Stimulated activated memory B cell treated with anti-CD40 and anti-IgM and Interleukin-4, amounts not matched to agents 10 μg/mL and 1 μg/mL and 100 μg/mL, for 72 hours (primary cell): Measurements from ENCODE around the gene NOXO1.
"Not testable (repeated sequence)": the region's sequence is repeated elsewhere in the genome, so short reads cannot be mapped to it uniquely, and the experiment has no call there.

Source experiments
- ATAC-seq: fragments of 150-1000 bp; cut with Tn5 transposase; 2 replicates; pipeline ENCODE4 v1.10.0; 2021
- H3K27ac Mint-ChIP-seq: one replicate; pipeline ENCODE4 v1.8.0; 2022; ENCODE audit warnings: mild to moderate bottlenecking, mixed read lengths
- H3K27me3 Mint-ChIP-seq: one replicate; pipeline ENCODE4 v1.8.0; 2022; ENCODE audit warnings: mixed read lengths
- H3K36me3 Mint-ChIP-seq: one replicate; pipeline ENCODE4 v1.8.0; 2022; ENCODE audit warnings: mixed read lengths
- H3K4me1 Mint-ChIP-seq: one replicate; pipeline ENCODE4 v1.8.0; 2022; ENCODE audit warnings: mixed read lengths
- H3K4me3 Mint-ChIP-seq: one replicate; pipeline ENCODE4 v1.8.0; 2022; ENCODE audit warnings: mild to moderate bottlenecking, moderate library complexity, mixed read lengths
- H3K9me3 Mint-ChIP-seq: one replicate; pipeline ENCODE4 v1.8.0; 2022; ENCODE audit warnings: mixed read lengths

Gene NOXO1

GRCh38 chr16:2019518-2019920, 38.2 kb upstream of the NOXO1 start, which contains the start of gene NPW:
Gene NPW, plus strand, starts transcription at chr16:2019785.
- H3K27me3 Mint-ChIP-seq = peaks cover 60% of the 10 kb centered on the region
- ATAC-seq = no peak
- peak within 1 kb of the TSS; percentile 58 for H3K4me3 Mint-ChIP-seq
- no peak within 1 kb of the TSS for H3K27ac Mint-ChIP-seq
- no peaks in the 10 kb centered on the region for H3K36me3 Mint-ChIP-seq
- H3K9me3 Mint-ChIP-seq = no peaks in the 10 kb centered on the region
- H3K4me1 Mint-ChIP-seq = peaks cover 24% of the 10 kb centered on the region

- Mint-ChIP-seq H3K27me3 (peaks cover 33% of the 10 kb centered on the region), H3K4me1 (peaks cover 8% of the 10 kb centered on the region), H3K9me3 (no peaks in the 10 kb centered on the region), H3K27ac (no peak overlapping the region), H3K4me3 (no peak overlapping the region), H3K36me3 (no peaks in the 10 kb centered on the region)
- no peak for ATAC-seq
Observed at GRCh38 chr16:2016407-2016922, 35.2 kb upstream of the NOXO1 start.

- H3K27me3 Mint-ChIP-seq = peaks cover 27% of the 10 kb centered on the region
- H3K36me3 Mint-ChIP-seq = no peaks in the 10 kb centered on the region
- H3K4me3 Mint-ChIP-seq = no peak overlapping the region
- no peaks in the 10 kb centered on the region for H3K9me3 Mint-ChIP-seq
- no peak overlapping the region for H3K27ac Mint-ChIP-seq
- peaks cover 6% of the 10 kb centered on the region for H3K4me1 Mint-ChIP-seq
- ATAC-seq = no peak
Observed at GRCh38 chr16:2015947-2016208, 34.6 kb upstream of the NOXO1 start.

- H3K9me3 Mint-ChIP-seq = no peaks in the 10 kb centered on the region
- H3K4me3 Mint-ChIP-seq = no peak overlapping the region
- no peak overlapping the region for H3K27ac Mint-ChIP-seq
- no peak for ATAC-seq
- H3K36me3 Mint-ChIP-seq = no peaks in the 10 kb centered on the region
- peaks cover 21% of the 10 kb centered on the region for H3K27me3 Mint-ChIP-seq
- peaks cover 3% of the 10 kb centered on the region for H3K4me1 Mint-ChIP-seq
Observed at GRCh38 chr16:2015117-2015946, 34.1 kb upstream of the NOXO1 start.

- Mint-ChIP-seq H3K27ac (no peak overlapping the region), H3K36me3 (peaks cover 3% of the 10 kb centered on the region), H3K27me3 (peaks cover 10% of the 10 kb centered on the region), H3K4me3 (no peak overlapping the region), H3K4me1 (peaks cover 12% of the 10 kb centered on the region), H3K9me3 (no peaks in the 10 kb centered on the region)
- ATAC-seq = no peak
Observed at GRCh38 chr16:2013527-2013926, 32.3 kb upstream of the NOXO1 start.

GRCh38 chr16:2011726-2012125, 30.5 kb upstream of the NOXO1 start:
- H3K27me3 Mint-ChIP-seq, H3K9me3 Mint-ChIP-seq, H3K4me3 Mint-ChIP-seq, ATAC-seq, H3K27ac Mint-ChIP-seq: not testable (repeated sequence)
- Mint-ChIP-seq H3K4me1 (peaks cover 30% of the 10 kb centered on the region), H3K36me3 (peaks cover 17% of the 10 kb centered on the region)

- peaks cover 32% of the 10 kb centered on the region for H3K36me3 Mint-ChIP-seq
- peaks cover 48% of the 10 kb centered on the region for H3K4me1 Mint-ChIP-seq
- ATAC-seq = peak; percentile 98
- H3K27ac Mint-ChIP-seq = peak within 1 kb of the TSS; percentile 93
- H3K9me3 Mint-ChIP-seq = no peaks in the 10 kb centered on the region
- H3K4me3 Mint-ChIP-seq = peak within 1 kb of the TSS; percentile 90
- no peaks in the 10 kb centered on the region for H3K27me3 Mint-ChIP-seq
Observed at GRCh38 chr16:2009791-2010510, 28.7 kb upstream of the NOXO1 start, which contains the start of gene ZNF598. Gene ZNF598, minus strand, starts transcription at chr16:2009821.

GRCh38 chr16:2009164-2009711, 28.0 kb upstream of the NOXO1 start:
- H3K27ac Mint-ChIP-seq = peak overlapping the region; percentile 93
- peaks cover 55% of the 10 kb centered on the region for H3K4me1 Mint-ChIP-seq
- no peaks in the 10 kb centered on the region for H3K9me3 Mint-ChIP-seq
- peak; percentile 54 for ATAC-seq
- H3K36me3 Mint-ChIP-seq = peaks cover 35% of the 10 kb centered on the region
- H3K27me3 Mint-ChIP-seq = no peaks in the 10 kb centered on the region
- peak overlapping the region; percentile 83 for H3K4me3 Mint-ChIP-seq

- H3K4me3 Mint-ChIP-seq = peak overlapping the region; percentile 83
- peaks cover 35% of the 10 kb centered on the region for H3K36me3 Mint-ChIP-seq
- H3K27me3 Mint-ChIP-seq = no peaks in the 10 kb centered on the region
- no peaks in the 10 kb centered on the region for H3K9me3 Mint-ChIP-seq
- peaks cover 60% of the 10 kb centered on the region for H3K4me1 Mint-ChIP-seq
- peak overlapping the region; percentile 61 for H3K27ac Mint-ChIP-seq
- no peak for ATAC-seq
Observed at GRCh38 chr16:2008631-2009163, 27.4 kb upstream of the NOXO1 start.

GRCh38 chr16:2008009-2008526, 26.8 kb upstream of the NOXO1 start:
- Mint-ChIP-seq H3K4me3 (peak overlapping the region; percentile 83), H3K27ac (peak overlapping the region; percentile 61), H3K9me3 (no peaks in the 10 kb centered on the region), H3K36me3 (peaks cover 35% of the 10 kb centered on the region), H3K4me1 (peaks cover 60% of the 10 kb centered on the region), H3K27me3 (no peaks in the 10 kb centered on the region)
- no peak for ATAC-seq

- peaks cover 60% of the 10 kb centered on the region for H3K4me1 Mint-ChIP-seq
- peaks cover 38% of the 10 kb centered on the region for H3K36me3 Mint-ChIP-seq
- peak overlapping the region; percentile 60 for H3K27ac Mint-ChIP-seq
- no peaks in the 10 kb centered on the region for H3K27me3 Mint-ChIP-seq
- ATAC-seq = no peak
- no peaks in the 10 kb centered on the region for H3K9me3 Mint-ChIP-seq
- H3K4me3 Mint-ChIP-seq = peak overlapping the region; percentile 83
Observed at GRCh38 chr16:2007081-2007836, 26.0 kb upstream of the NOXO1 start.

- ATAC-seq = no peak
- H3K4me3 Mint-ChIP-seq = peak overlapping the region; percentile 27
- peaks cover 43% of the 10 kb centered on the region for H3K36me3 Mint-ChIP-seq
- peak overlapping the region; percentile 60 for H3K27ac Mint-ChIP-seq
- H3K4me1 Mint-ChIP-seq = peaks cover 60% of the 10 kb centered on the region
- H3K9me3 Mint-ChIP-seq = no peaks in the 10 kb centered on the region
- H3K27me3 Mint-ChIP-seq = no peaks in the 10 kb centered on the region
Observed at GRCh38 chr16:2006317-2006716, 25.0 kb upstream of the NOXO1 start.

- Mint-ChIP-seq H3K27ac (peak overlapping the region; percentile 60), H3K27me3 (no peaks in the 10 kb centered on the region), H3K9me3 (no peaks in the 10 kb centered on the region), H3K4me3 (peak overlapping the region; percentile 20), H3K36me3 (peaks cover 50% of the 10 kb centered on the region), H3K4me1 (peaks cover 60% of the 10 kb centered on the region)
- no peak for ATAC-seq
Observed at GRCh38 chr16:2005646-2006045, 24.4 kb upstream of the NOXO1 start.

- H3K27me3 Mint-ChIP-seq = no peaks in the 10 kb centered on the region
- H3K4me1 Mint-ChIP-seq = peaks cover 53% of the 10 kb centered on the region
Observed at GRCh38 chr16:2004795-2005517, 23.7 kb upstream of the NOXO1 start.

More at GRCh38 chr16:2004795-2005517, 23.7 kb upstream of the NOXO1 start:
- Mint-ChIP-seq H3K27ac (peak overlapping the region; percentile 60), H3K4me3 (peak overlapping the region; percentile 26), H3K9me3 (no peaks in the 10 kb centered on the region), H3K36me3 (peaks cover 54% of the 10 kb centered on the region)
- ATAC-seq = no peak
